Mesenchymal stem cell (in vitro differentiated cells and primary cell): ENCODE results near the gene CD9.
A peak's percentile ranks its signal among the peaks of the same experiment; 100 is the strongest.

Source experiments
- DNase-seq: peaks from one replicate; pipeline ENCODE4 v3.0.0-alpha.2; 2013
- H2AFZ ChIP-seq: one replicate; pipeline ENCODE4 v1.6.1; 2013; ENCODE audit warnings: low read depth, mild to moderate bottlenecking, control low read depth, inconsistent platforms, low read length, moderate library complexity
- H2AK5ac ChIP-seq: 2 replicates; pipeline ENCODE4 v1.6.1; 2013; ENCODE audit warnings: low read length, moderate library complexity, mild to moderate bottlenecking, inconsistent platforms; ENCODE audit not compliant: severe bottlenecking
- H2BK120ac ChIP-seq: one replicate; pipeline ENCODE4 v1.6.1; 2013; ENCODE audit warnings: low read depth, mild to moderate bottlenecking, inconsistent platforms, low read length, moderate library complexity
- H2BK12ac ChIP-seq, 2 experiments: one replicate each; pipeline ENCODE4 v1.6.1; 2013; ENCODE audit warnings: inconsistent platforms in 2 of 2, low read length in 2 of 2, mild to moderate bottlenecking in 2 of 2, moderate library complexity in 2 of 2, control low read depth in 1 of 2
- H2BK15ac ChIP-seq: one replicate; pipeline ENCODE4 v1.6.1; 2013; ENCODE audit warnings: mild to moderate bottlenecking, low read depth, inconsistent platforms; ENCODE audit not compliant: poor library complexity, severe bottlenecking
- H2BK5ac ChIP-seq: 2 replicates; pipeline ENCODE4 v1.6.1; 2013; ENCODE audit warnings: low read depth, mild to moderate bottlenecking, low read length, control low read depth, inconsistent platforms; ENCODE audit not compliant: poor library complexity, severe bottlenecking
- H3K14ac ChIP-seq, 2 experiments: one replicate each; pipeline ENCODE4 v1.6.1; 2013; ENCODE audit warnings: inconsistent platforms in 2 of 2, low read length in 2 of 2, control low read depth in 1 of 2, mild to moderate bottlenecking in 1 of 2, moderate library complexity in 1 of 2
- H3K18ac ChIP-seq, 2 experiments: one replicate each; pipeline ENCODE4 v1.6.1; 2013; ENCODE audit warnings: inconsistent platforms in 2 of 2, low read length in 2 of 2, control low read depth in 1 of 2, low read depth in 1 of 2, mild to moderate bottlenecking in 1 of 2
- H3K23ac ChIP-seq, 2 experiments: one replicate each; pipeline ENCODE4 v1.6.1; 2013; ENCODE audit warnings: inconsistent platforms in 2 of 2, low read length in 2 of 2, mild to moderate bottlenecking in 2 of 2, moderate library complexity in 2 of 2, control low read depth in 1 of 2
- H3K27ac ChIP-seq: 2 replicates; pipeline ENCODE4 v1.5.1; 2013; ENCODE audit warnings: mild to moderate bottlenecking, moderate library complexity, low read length, control low read depth, inconsistent platforms; ENCODE audit not compliant: poor library complexity, severe bottlenecking
- H3K27me3 ChIP-seq, 2 experiments: 2 replicates each; pipeline versions ENCODE4 v1.6.1 to v1.7.0; 2013; ENCODE audit warnings: low read length in 2 of 2, mild to moderate bottlenecking in 2 of 2, moderate library complexity in 2 of 2, control low read depth in 1 of 2, inconsistent platforms in 1 of 2; ENCODE audit not compliant: control insufficient read depth in 1 of 2, insufficient read depth in 1 of 2
- H3K36me3 ChIP-seq, 2 experiments: 2 replicates each; pipeline versions ENCODE4 v1.6.1 to v1.7.0; 2013; ENCODE audit warnings: low read length in 2 of 2, control low read depth in 1 of 2, inconsistent platforms in 1 of 2, low read depth in 1 of 2, mild to moderate bottlenecking in 1 of 2; ENCODE audit not compliant: insufficient read depth in 2 of 2, control insufficient read depth in 1 of 2
- H3K4ac ChIP-seq, 2 experiments: one replicate each; pipeline ENCODE4 v1.6.1; 2013; ENCODE audit warnings: inconsistent platforms in 2 of 2, low read length in 2 of 2, mild to moderate bottlenecking in 2 of 2, moderate library complexity in 2 of 2, control low read depth in 1 of 2, low read depth in 1 of 2
- H3K4me1 ChIP-seq: 2 replicates; pipeline ENCODE4 v1.6.1; 2013; ENCODE audit warnings: low read depth, low read length, control low read depth; ENCODE audit not compliant: control insufficient read depth, insufficient read depth
- H3K4me2 ChIP-seq: 2 replicates; pipeline ENCODE4 v1.6.1; 2013; ENCODE audit warnings: low read length, mild to moderate bottlenecking, inconsistent platforms; ENCODE audit not compliant: poor library complexity, severe bottlenecking
- H3K4me3 ChIP-seq, 2 experiments: 2 replicates each; pipeline versions ENCODE4 v1.5.1 to v1.7.0; 2013; ENCODE audit warnings: low read length in 2 of 2, mild to moderate bottlenecking in 2 of 2, control low read depth in 1 of 2, low read depth in 1 of 2; ENCODE audit not compliant: insufficient read depth in 1 of 2
- H3K79me1 ChIP-seq: replicated peaks from 2 replicates; pipeline ENCODE4 v1.6.1; 2013; ENCODE audit warnings: mild to moderate bottlenecking, control low read depth, low read length, inconsistent platforms; ENCODE audit not compliant: poor library complexity, severe bottlenecking
- H3K9ac ChIP-seq: 2 replicates; pipeline ENCODE4 v1.7.0; 2013; ENCODE audit warnings: mild to moderate bottlenecking, low read length, moderate library complexity
- H3K9me3 ChIP-seq: 2 replicates; pipeline ENCODE4 v1.7.0; 2013; ENCODE audit warnings: mild to moderate bottlenecking, low read length; ENCODE audit not compliant: control insufficient read depth
- H4K8ac ChIP-seq: one replicate; pipeline ENCODE4 v1.6.1; 2013; ENCODE audit warnings: inconsistent platforms, mild to moderate bottlenecking, low read length, moderate library complexity
- H4K91ac ChIP-seq: one replicate; pipeline ENCODE4 v1.6.1; 2013; ENCODE audit warnings: mild to moderate bottlenecking, low read length, inconsistent platforms
- WGBS: methylation state at CpG from one replicate; pipeline ENCODE4 v1.1.7; 2013; ENCODE audit warnings: mixed read lengths; 5-methylcytosine and 5-hydroxymethylcytosine counted together

CD9 gene

DNA sequence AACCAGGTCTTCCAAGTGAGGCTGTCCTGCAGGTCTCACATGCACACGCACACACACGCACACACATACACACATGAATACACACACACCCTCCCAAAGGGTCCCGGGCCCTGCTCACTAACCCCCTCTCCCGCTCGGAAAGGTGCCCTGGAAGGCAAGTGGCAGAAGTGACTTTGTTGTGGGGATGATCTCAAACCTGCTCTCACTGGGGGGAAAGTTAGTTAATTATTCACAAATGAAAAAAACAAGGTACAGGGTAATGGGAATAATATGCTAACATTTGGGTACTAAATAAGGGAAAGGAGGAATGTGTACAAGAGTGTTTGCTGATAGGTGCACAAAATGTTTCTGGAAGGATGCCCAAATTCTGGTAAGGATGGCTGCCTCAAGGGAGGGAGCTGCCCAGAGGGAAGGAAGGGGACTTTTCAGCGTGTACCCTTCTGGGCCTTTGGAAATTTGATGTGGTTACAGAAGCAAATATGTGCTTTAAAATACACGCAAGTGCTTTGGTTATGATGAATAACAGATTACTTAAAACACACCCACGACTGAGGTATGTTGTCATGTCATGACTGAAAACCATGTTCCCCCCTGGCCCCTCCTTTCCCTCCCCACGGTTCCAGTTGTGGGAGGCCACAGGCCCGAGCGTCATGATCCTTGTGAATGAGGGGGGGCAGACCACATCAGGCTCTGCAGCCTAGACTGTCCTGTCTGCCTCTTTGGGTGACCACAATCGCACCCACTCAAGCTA is 66.9 kb downstream of the CD9 start:
- Histone ChIP-seq H2BK5ac (no peak overlapping the region), H3K4me1 (peaks cover 19% of the 10 kb centered on the region), H3K27me3 (peaks cover 1 to 10% of the 10 kb centered on the region in 2 experiments)

DNA sequence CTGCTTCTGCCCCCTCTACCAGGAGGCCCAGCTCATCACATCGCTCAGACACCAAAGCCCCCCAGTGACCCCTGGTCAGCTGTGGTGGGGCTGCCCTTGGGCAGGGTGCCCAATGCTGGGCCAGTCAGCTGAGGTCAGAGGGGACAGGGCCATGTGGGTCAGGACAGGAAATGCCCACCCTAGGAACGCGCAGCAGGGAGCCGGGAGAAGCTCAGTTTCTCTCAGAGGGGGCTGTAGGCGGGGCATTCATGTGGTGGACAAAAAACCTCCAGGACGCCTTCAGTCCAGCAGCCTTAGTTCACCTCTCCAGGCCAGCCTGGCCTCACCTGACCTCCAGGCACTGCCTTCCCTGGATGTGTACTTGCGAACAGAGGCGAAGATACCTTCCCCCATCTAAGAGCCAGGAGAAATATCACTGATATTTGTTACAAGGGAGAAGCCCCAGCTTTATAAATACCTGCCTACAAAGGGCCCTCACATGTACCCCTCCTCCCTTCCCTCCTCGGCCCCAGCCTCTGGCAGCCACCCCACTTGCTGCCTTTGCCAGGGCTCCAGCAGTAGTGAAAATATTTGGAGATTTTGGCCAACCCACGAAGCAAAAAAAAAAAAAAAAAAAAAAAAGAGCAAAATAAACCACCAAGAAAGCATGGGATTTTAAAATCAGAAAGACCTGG is 68.4 kb downstream of the CD9 start:
- no peak overlapping the region for H2BK120ac ChIP-seq
- no peaks in the 10 kb centered on the region for H3K36me3 ChIP-seq
- no peak overlapping the region for H3K14ac ChIP-seq
- 57% methylated on average over 8 of the region's 10 CpGs for WGBS
- peaks cover 26% of the 10 kb centered on the region for H3K4me1 ChIP-seq
- no peak overlapping the region for H2BK15ac ChIP-seq
- H2AK5ac ChIP-seq, result peak overlapping the region; percentile 71
- peak overlapping the region; percentile 64 for H4K8ac ChIP-seq
- H3K27ac ChIP-seq, result no peak overlapping the region
- peak overlapping the region in 1 of 2 experiments; percentile 57 for H3K23ac ChIP-seq
- H2BK12ac ChIP-seq, result no peak overlapping the region
- peak overlapping the region; percentile 8 for H3K4me2 ChIP-seq
- peaks cover 0 to 10% of the 10 kb centered on the region in 2 experiments for H3K27me3 ChIP-seq
- H2AFZ ChIP-seq, result no peak overlapping the region
- H3K9me3 ChIP-seq, result no peaks in the 10 kb centered on the region
- H2BK5ac ChIP-seq, result no peak overlapping the region
- H3K18ac ChIP-seq, result no peak overlapping the region
- H3K4me3 ChIP-seq, result no peak overlapping the region
- no peaks in the 10 kb centered on the region for H3K79me1 ChIP-seq
- H4K91ac ChIP-seq, result no peak overlapping the region
- no peak for DNase-seq
- no peak overlapping the region for H3K4ac ChIP-seq
- no peak overlapping the region for H3K9ac ChIP-seq

More for the DNA sequence above, 66.9 kb downstream of the CD9 start:
- Histone ChIP-seq H3K27ac (peak overlapping the region; percentile 61), H4K91ac (no peak overlapping the region), H3K18ac (no peak overlapping the region), H3K36me3 (no peaks in the 10 kb centered on the region), H2BK12ac (no peak overlapping the region), H2AFZ (no peak overlapping the region), H3K9me3 (no peaks in the 10 kb centered on the region), H3K4me3 (no peak overlapping the region), H3K23ac (peak overlapping the region in 1 of 2 experiments; percentile 51), H2BK120ac (no peak overlapping the region), H2BK15ac (no peak overlapping the region), H3K14ac (no peak overlapping the region), H3K4me2 (peak overlapping the region; percentile 14), H3K79me1 (no peaks in the 10 kb centered on the region), H2AK5ac (no peak overlapping the region), H3K4ac (no peak overlapping the region), H4K8ac (no peak overlapping the region), H3K9ac (no peak overlapping the region)
- WGBS, result 83% methylated on average over 10 of the region's 12 CpGs
- DNase-seq, result no peak

DNA sequence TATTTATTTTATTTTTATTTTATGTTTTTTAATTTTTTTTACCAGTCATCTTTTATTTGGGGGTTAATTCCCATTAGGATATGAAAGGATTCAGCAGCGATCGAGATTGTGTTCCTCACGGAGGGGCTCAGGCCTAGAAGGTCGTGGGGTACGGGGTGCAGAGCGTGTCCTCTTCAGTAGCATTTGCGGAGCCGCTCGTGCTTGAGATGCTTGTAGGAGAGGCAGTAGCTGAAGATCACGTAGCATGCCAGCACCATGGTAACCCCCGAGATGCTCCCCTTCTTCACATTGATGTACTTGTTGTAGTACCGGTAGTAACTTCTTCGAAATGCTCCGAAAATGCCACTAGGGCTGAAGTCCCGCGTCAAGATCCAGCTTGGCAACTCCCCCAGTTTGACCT is 69.8 kb downstream of the CD9 start:
- Histone ChIP-seq H3K18ac (no peak overlapping the region), H3K4me3 (no peak overlapping the region), H2BK15ac (no peak overlapping the region), H2BK120ac (no peak overlapping the region), H2BK12ac (no peak overlapping the region), H3K23ac (no peak overlapping the region), H3K27me3 (peaks cover 0 to 18% of the 10 kb centered on the region in 2 experiments), H3K79me1 (no peaks in the 10 kb centered on the region), H3K27ac (no peak overlapping the region), H3K9me3 (no peaks in the 10 kb centered on the region), H3K4ac (no peak overlapping the region), H3K4me1 (peaks cover 23% of the 10 kb centered on the region), H2AK5ac (no peak overlapping the region), H4K8ac (no peak overlapping the region), H3K4me2 (no peak overlapping the region), H3K14ac (no peak overlapping the region), H3K9ac (no peak overlapping the region), H4K91ac (no peak overlapping the region), H3K36me3 (no peaks in the 10 kb centered on the region), H2AFZ (no peak overlapping the region), H2BK5ac (no peak overlapping the region)
- WGBS, result 97% methylated on average over 16 of the region's 16 CpGs
- no peak for DNase-seq

DNA sequence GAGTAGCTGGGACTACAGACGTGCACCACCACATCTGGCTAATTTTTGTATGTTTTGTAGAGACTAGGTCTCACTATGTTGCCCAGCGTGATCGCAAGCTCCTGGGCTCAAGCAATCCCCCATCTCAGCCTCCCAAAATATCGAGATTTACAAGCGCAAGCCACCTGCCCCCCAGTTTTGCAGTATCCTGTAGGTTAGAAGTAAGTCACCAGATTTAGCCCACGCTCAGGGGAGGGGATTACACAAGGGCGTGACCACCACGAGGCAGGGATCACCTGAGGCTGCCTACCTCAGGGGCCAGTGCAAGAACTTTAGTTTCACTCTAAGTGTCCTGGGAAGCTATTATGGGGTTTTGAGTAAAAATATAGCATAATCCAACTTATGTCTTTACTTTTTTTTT is 71.1 kb downstream of the CD9 start:
- Histone ChIP-seq H3K4me3 (no peak overlapping the region), H4K91ac (no peak overlapping the region), H2AFZ (no peak overlapping the region), H3K18ac (no peak overlapping the region), H3K4me2 (no peak overlapping the region), H3K9ac (no peak overlapping the region), H3K36me3 (no peaks in the 10 kb centered on the region), H2BK5ac (no peak overlapping the region), H3K23ac (no peak overlapping the region), H3K4ac (no peak overlapping the region), H3K9me3 (no peaks in the 10 kb centered on the region), H3K79me1 (no peaks in the 10 kb centered on the region), H3K27me3 (peaks cover 0 to 18% of the 10 kb centered on the region in 2 experiments), H3K4me1 (peaks cover 21% of the 10 kb centered on the region), H2AK5ac (no peak overlapping the region), H3K27ac (no peak overlapping the region), H4K8ac (no peak overlapping the region), H2BK120ac (no peak overlapping the region), H2BK15ac (no peak overlapping the region), H2BK12ac (no peak overlapping the region), H3K14ac (no peak overlapping the region)
- no peak for DNase-seq
- WGBS, result 96% methylated on average over 7 of the region's 8 CpGs
